ENCODE results near the gene LCE1C. TPM values are rescaled to one million over a fixed set of nuclear protein-coding genes. Genes with fewer than 3 reads are reported as not detected.
A peak's percentile ranks its signal among the peaks of the same experiment; 100 is the strongest.

LCE1C gene
- total RNA-seq, 1 experiment from 2014 or later, result not detected

DNA sequence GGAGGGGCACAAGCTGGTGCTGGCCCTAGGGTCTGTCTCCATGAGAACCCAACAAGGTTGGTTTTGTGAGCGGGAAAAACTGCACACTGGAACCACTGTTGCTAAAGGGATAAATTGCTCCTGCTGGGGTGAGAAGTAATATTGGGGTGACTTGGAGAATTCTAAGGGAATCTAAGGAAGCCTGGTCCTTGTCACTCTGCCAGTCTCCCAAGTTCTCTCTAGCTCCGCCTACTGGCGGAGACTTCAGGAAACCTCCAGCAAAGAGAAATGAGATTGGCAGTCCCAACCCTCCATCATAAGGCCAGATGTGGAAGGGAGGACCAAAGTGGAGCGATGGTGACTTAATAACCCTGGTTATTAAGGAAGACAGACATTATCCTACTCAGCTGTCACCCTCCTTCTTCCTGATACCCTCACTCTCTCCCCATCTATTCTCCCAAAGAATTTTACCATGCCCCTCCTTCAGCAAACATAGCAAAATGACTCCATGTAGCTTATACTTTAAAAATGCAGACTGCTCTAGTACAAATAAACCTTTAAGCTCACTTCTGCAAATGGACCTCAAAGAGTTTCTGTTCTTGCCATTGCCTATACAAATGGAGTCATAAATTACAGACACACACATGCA is 28.8 kb downstream of the LCE1C start:
- H2AFZ ChIP-seq (ENCODE audit: low read length), result no peak overlapping the region
- H3F3A ChIP-seq (ENCODE audit: low read length, unreplicated experiment), result no peaks in the 10 kb centered on the region
- intact Hi-C loops (cut with micrococcal nuclease), result no loop called here
- no peaks in the 10 kb centered on the region for H3K9me3 ChIP-seq (ENCODE audit: low read length)
- no TSS peak for BruUV-seq (replicated peaks)
- TF ChIP-seq CTCF (conservative IDR thresholded peaks at IDR 0.05; ENCODE audit: low read depth, low read length), result peak; percentile 62
- no peak for TF ChIP-seq EZH2phosphoT487 (IDR thresholded peaks at IDR 0.05; ENCODE audit: borderline replicate concordance, low read length)
- no peaks in the 10 kb centered on the region for H3K79me2 ChIP-seq (ENCODE audit: low read length)
- DNase-seq (peak; percentile 60), ATAC-seq (no peak)
- H4K20me1 ChIP-seq (ENCODE audit: low read length), result no peaks in the 10 kb centered on the region
- no peaks in the 10 kb centered on the region for H3K4me1 ChIP-seq (ENCODE audit: insufficient read depth, low read length)
- H3K9me2 ChIP-seq (replicated peaks; ENCODE audit: low read length), result no peaks in the 10 kb centered on the region
- H3K36me3 ChIP-seq (ENCODE audit: low read depth, low read length), result no peaks in the 10 kb centered on the region
- POLR2A ChIA-PET (ENCODE audit: unreplicated experiment), result no interaction called here
- H3K27ac ChIP-seq (ENCODE audit: low read length), result no peak overlapping the region
- peaks cover 27% of the 10 kb centered on the region for H3K27me3 ChIP-seq (ENCODE audit: low read length)
- H3K9ac ChIP-seq (ENCODE audit: low read length), result no peak overlapping the region
- H3K4me2 ChIP-seq (ENCODE audit: low read length), result no peak overlapping the region
- no peak overlapping the region for H3K4me3 ChIP-seq (ENCODE audit: low read length)
- CTCF ChIA-PET, result no interaction called here

- no peak overlapping the region for H3K27ac ChIP-seq (ENCODE audit: low read length)
- no peaks in the 10 kb centered on the region for H3F3A ChIP-seq (ENCODE audit: low read length, unreplicated experiment)
- no peaks in the 10 kb centered on the region for H3K36me3 ChIP-seq (ENCODE audit: low read depth, low read length)
- no peak overlapping the region for H3K4me3 ChIP-seq (ENCODE audit: low read length)
- H3K27me3 ChIP-seq (ENCODE audit: low read length), result peaks cover 27% of the 10 kb centered on the region
- ChIA-PET CTCF (no interaction called here), POLR2A (ENCODE audit: unreplicated experiment) (no interaction called here)
- intact Hi-C loops (cut with micrococcal nuclease), result no loop called here
- ATAC-seq, result no peak
- no peak overlapping the region for H3K9ac ChIP-seq (ENCODE audit: low read length)
- H3K9me3 ChIP-seq (ENCODE audit: low read length), result no peaks in the 10 kb centered on the region
- no peaks in the 10 kb centered on the region for H3K9me2 ChIP-seq (replicated peaks; ENCODE audit: low read length)
- no peaks in the 10 kb centered on the region for H3K79me2 ChIP-seq (ENCODE audit: low read length)
- TF ChIP-seq EZH2phosphoT487 (IDR thresholded peaks at IDR 0.05; ENCODE audit: borderline replicate concordance, low read length) (no peak), CTCF (conservative IDR thresholded peaks at IDR 0.05; ENCODE audit: low read depth, low read length) (no peak), EZH2 (IDR thresholded peaks at IDR 0.05; ENCODE audit: low read length, unreplicated experiment) (no peak)
- no peak overlapping the region for H2AFZ ChIP-seq (ENCODE audit: low read length)
- no peaks in the 10 kb centered on the region for H4K20me1 ChIP-seq (ENCODE audit: low read length)
- H3K4me1 ChIP-seq (ENCODE audit: insufficient read depth, low read length), result no peaks in the 10 kb centered on the region
- no peak overlapping the region for H3K4me2 ChIP-seq (ENCODE audit: low read length)
- DNase-seq, result no peak
- BruUV-seq (replicated peaks), result no TSS peak
Measured at GRCh38 chr1:152776361-152776760, 30.1 kb downstream of the LCE1C start.

- ChIA-PET POLR2A (ENCODE audit: unreplicated experiment) (no interaction called here), CTCF (no interaction called here)
- Histone ChIP-seq H3K9ac (ENCODE audit: low read length) (no peak within 1 kb of the TSS), H3K4me3 (ENCODE audit: low read length) (no peak within 1 kb of the TSS), H2AFZ (ENCODE audit: low read length) (no peak within 1 kb of the TSS), H4K20me1 (ENCODE audit: low read length) (no peaks in the 10 kb centered on the region), H3K4me1 (ENCODE audit: insufficient read depth, low read length) (no peaks in the 10 kb centered on the region), H3K9me2 (replicated peaks; ENCODE audit: low read length) (no peaks in the 10 kb centered on the region), H3K36me3 (ENCODE audit: low read depth, low read length) (no peaks in the 10 kb centered on the region), H3K4me2 (ENCODE audit: low read length) (no peak within 1 kb of the TSS), H3K27me3 (ENCODE audit: low read length) (peaks cover 25% of the 10 kb centered on the region), H3K9me3 (ENCODE audit: low read length) (no peaks in the 10 kb centered on the region), H3K27ac (ENCODE audit: low read length) (no peak within 1 kb of the TSS), H3K79me2 (ENCODE audit: low read length) (no peaks in the 10 kb centered on the region), H3F3A (ENCODE audit: low read length, unreplicated experiment) (no peaks in the 10 kb centered on the region)
- no TSS peak for BruUV-seq (replicated peaks)
- no peak for DNase-seq
- TF ChIP-seq EZH2 (IDR thresholded peaks at IDR 0.05; ENCODE audit: low read length, unreplicated experiment) (no peak), CTCF (conservative IDR thresholded peaks at IDR 0.05; ENCODE audit: low read depth, low read length) (no peak), EZH2phosphoT487 (IDR thresholded peaks at IDR 0.05; ENCODE audit: borderline replicate concordance, low read length) (no peak)
- intact Hi-C loops (cut with micrococcal nuclease), result no loop called here
- ATAC-seq, result no peak
Measured at GRCh38 chr1:152774875-152775274, 31.6 kb downstream of the LCE1C start, which contains the start of gene LCE1F. Gene LCE1F (plus strand): TSS chr1:152775140. CDS start chr1:152776372, 1,232 bp downstream.

All from PC-3 (cell line).